Stimulated activated CD8-positive, alpha-beta memory T cell treated with anti-CD3 and anti-CD28 coated beads, Interleukin-12 subunit alpha, Interleukin-12 subunit beta, amount 100 ng/mL, for 24 hours (primary cell): ENCODE data around the gene CTDNEP1.

ENCODE experiments used
- DNase-seq: peaks from one replicate; pipeline ENCODE4 v3.0.0-alpha.2; 2020; ENCODE audit errors: extremely low read depth

CTDNEP1 gene

GRCh38 chr17:7215136-7215638 lies 36.3 kb downstream of the CTDNEP1 start:
- DNase-seq, result no peak

DNA sequence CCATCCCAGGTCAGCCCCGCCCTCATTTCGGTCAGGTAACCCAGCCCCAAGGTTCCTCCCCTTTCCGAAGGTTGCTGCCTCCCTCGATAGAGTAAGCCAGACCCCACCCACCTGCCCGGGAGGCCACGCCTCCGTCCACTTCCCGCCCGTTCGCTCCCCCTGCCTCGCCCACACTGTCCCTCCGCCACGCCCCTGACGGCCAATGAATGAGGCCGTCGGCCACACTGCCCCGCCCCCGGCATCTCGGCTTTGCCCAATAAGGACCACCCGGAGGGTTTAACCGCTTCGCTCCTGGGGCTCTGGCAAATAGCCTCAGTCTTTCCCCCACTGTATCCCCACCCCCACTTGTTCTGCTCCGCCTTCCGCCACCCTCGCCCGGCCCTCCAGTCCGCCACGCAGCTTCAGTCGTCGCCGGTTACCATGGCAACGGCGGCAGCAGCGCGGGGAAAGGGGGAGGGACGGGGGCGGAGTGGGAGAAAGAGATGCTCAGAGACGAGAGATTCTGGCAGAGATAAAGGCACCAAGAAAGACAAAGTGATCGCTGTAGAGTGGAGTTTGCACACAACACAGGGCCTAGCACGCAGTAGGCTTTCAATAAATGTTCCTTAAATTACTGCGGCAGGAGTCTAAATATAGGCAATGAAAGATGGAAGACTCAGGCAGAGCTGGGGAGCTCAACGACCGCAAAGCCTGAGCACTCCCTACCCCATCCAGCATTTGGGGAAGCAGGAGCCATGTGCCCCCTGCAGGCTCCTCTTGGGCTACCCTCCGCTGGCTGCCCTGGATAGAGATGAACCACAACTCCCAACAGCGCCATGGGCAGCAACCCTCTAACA lies 37.0 kb downstream of the CTDNEP1 start:
- peak; percentile 99 for DNase-seq

DNA sequence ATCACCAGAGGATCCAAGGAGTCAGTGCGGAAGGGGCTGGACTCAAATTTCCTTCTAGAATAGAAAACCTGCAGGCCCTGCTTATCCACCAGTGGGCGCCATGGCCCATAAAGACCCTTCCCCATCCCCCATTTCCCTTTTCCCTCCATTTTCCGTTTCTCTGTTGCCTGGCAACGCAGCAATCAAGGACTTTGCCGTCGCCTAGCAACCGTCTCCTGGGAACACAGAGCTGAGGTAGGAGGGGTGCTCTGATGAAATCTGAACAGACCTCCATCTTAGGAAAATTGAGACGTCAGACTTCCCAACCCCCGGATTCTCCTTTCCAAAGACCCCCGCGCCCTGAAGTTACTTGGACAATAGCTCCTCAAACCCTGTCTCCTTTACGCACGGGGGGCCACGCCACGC lies 37.6 kb downstream of the CTDNEP1 start:
- DNase-seq, result no peak

DNA sequence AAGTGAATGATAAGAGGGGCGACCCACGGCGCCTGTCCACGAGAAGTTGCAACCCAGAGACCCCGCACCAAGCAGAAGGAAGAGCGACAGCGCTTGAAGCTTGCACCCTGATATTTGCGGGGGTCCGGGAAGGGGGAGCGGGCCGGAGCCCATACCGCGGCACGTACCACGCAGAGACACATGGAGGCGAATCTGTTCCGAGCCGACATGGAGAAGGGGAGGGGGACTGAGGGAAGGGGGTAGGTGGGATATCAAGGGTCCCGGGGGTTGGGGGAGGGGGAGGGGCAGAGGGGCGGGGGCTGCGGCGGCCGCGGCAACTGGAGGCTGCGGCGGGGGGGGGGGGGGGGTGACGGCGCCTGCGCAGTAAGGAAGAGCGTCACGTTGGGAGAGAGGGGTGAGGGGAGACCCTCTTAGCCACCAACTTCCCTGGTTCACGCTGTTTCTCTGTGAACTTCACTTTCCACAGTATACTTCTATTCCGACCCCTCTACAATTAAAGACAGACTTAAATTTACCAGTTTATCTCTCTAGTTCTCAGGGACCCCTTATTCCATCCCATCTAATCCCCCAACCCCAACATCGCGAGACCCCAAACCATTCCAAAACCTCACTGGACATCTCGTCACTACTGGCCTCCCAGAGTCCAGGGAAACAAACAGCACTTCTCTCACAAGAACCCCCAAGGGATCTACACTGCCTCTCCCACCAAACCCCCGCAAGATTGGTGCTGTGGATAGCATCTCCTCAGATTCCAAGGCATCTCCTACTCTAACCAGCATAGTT lies 39.9 kb downstream of the CTDNEP1 start:
- DNase-seq, result no peak

GRCh38 chr17:7208754-7209460 lies 42.6 kb downstream of the CTDNEP1 start:
- DNase-seq, result no peak

GRCh38 chr17:7208027-7208571 lies 43.4 kb downstream of the CTDNEP1 start:
- no peak for DNase-seq

DNA sequence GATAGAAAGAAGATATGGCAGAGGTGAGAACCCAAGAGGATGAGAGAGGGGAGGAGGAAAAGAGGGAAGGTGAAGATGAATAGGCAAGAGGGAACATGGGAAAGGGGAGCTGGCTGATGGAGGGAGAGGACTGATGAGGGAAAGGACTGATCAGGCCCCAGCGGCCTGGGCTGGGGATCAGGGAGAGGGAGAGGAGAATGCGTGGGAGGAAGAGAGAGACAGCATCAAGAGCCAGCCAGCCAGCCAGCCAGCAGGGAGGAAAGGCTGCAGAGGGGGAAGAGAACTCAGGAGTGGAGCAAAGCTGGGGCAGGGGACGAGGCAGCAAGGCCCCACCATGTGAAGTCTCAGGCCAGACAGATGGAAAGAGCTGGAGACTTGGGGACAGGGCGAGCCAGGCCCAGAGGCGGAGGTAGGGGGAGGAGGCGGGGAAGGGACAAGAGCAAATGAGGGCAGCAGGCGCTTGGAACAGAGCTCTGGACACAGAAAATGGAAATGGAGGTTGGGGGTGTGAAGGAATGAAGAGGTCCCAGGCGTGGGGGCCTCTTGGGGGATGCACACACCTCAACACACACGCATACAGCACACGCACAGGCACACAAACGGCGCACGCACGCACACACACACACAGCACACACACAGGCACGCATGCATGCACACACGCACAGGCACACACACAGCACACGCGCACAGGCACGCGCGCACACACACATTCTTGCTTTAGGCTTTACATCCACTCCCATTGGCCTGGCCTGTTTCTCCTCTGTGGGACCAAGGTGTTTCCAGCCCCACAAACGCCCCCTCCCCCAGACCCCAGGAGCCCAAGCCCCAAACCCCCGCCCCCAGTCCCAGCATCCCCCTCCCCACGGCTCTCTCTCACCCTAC lies 44.2 kb downstream of the CTDNEP1 start:
- DNase-seq, result no peak

DNA sequence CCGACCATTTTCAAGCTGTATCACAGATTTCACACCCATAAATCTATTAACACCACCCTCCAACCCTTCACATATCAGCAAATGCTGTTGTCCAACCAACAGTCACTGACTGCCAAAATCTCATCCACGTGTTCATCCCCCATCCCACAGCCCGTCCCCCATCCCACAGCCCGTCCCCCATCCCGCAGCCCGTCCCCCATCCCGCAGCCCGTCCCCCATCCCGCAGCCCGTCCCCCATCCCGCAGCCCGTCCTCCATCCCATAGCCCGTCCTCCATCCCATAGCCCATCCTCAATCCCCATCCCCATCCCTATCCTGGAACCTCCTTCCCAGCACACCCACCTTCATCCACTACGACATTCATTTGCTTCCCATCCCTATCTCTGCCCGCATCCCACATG lies 46.0 kb downstream of the CTDNEP1 start:
- no peak for DNase-seq

DNA sequence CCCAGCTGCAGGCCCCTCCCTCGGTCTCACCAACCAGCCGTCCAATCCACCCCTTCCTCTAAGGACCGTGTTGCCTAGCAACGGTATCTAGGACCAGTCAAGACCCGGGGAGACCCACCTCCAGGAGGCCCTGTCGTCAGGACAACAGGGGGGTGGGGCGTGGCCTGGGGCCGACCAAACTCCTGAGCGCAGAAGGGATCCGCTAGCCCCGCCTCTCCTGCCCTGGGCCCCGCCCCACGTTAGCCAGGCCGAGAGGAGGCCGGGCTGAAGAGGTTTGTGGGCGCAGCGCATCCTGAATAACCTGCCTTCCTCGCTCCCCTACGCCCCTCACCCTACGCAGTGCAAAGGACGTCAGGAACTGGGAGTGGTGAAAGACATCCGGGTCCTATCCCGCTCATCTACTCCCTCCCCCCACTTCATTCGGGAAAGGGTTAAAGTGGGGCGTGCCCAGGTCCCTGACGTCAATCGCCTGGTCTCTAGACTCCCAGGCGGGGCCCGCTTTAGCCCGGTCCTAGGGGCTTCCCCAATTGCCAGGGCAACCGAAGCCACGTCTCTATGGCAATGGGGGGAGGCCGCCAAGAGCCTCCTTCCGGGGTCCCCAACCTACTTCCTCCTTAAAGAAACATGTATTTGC lies 46.6 kb downstream of the CTDNEP1 start:
- DNase-seq, result peak; percentile 83

- no peak for DNase-seq
Observed at GRCh38 chr17:7204336-7204735, 47.2 kb downstream of the CTDNEP1 start.

DNA sequence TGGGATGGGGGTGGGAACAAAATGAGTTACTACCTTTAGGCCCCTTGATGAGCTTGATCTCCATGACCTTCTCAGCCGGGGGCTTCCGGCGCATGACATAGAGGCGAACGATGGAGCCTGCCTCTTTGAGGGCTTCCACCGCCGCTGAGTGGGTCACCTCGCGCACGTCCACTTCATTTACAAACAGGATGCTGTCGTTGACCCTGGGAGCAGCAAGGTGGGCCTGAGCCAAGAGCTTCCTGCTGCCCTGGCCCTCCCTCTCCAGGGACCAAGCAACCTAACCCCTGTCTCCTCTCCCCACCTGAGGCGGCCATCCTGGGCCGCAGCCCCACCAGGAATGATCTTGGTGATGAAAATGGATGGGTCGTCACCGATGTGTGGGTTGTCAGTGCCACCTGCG lies 48.1 kb downstream of the CTDNEP1 start:
- no peak for DNase-seq

- no peak for DNase-seq
Observed at GRCh38 chr17:7196651-7197401, 54.7 kb downstream of the CTDNEP1 start.

- DNase-seq, result no peak
Observed at GRCh38 chr17:7195971-7196370, 55.6 kb downstream of the CTDNEP1 start.
